Parathyroid adenoma (tissue), 2 donors: ENCODE measurements around the gene TBCE.

Experiments
- H2AFZ ChIP-seq: fragments of 300-600 bp; sonication (generic); one replicate; pipeline ENCODE4 v1.7.0; 2017; ENCODE audit warnings: antibody characterized with exemption, mild to moderate bottlenecking
- H3K27ac ChIP-seq: fragments of 300-600 bp; sonication (generic); one replicate; pipeline ENCODE4 v1.7.0; 2017
- H3K27me3 ChIP-seq: fragments of 300-600 bp; sonication (generic); one replicate; pipeline ENCODE4 v1.7.0; 2017; ENCODE audit warnings: low read length; ENCODE audit not compliant: control insufficient read depth, insufficient read depth
- H3K36me3 ChIP-seq: fragments of 300-600 bp; sonication (generic); one replicate; pipeline ENCODE4 v1.7.0; 2017; ENCODE audit warnings: low read length; ENCODE audit not compliant: control insufficient read depth, insufficient read depth
- H3K4me1 ChIP-seq: fragments of 300-600 bp; sonication (generic); one replicate; pipeline ENCODE4 v1.7.0; 2017; ENCODE audit warnings: control low read depth
- H3K4me2 ChIP-seq: fragments of 300-600 bp; sonication (generic); one replicate; pipeline ENCODE4 v1.7.0; 2017; ENCODE audit warnings: low read length
- H3K4me3 ChIP-seq: fragments of 300-600 bp; sonication (generic); one replicate; pipeline ENCODE4 v1.7.0; 2017; ENCODE audit warnings: low read depth, low read length
- H3K79me2 ChIP-seq: fragments of 300-600 bp; sonication (generic); one replicate; pipeline ENCODE4 v1.7.0; 2017; ENCODE audit warnings: control low read depth
- H3K9ac ChIP-seq: fragments of 300-600 bp; sonication (generic); one replicate; pipeline ENCODE4 v1.7.0; 2017; ENCODE audit warnings: mild to moderate bottlenecking
- H3K9me3 ChIP-seq: fragments of 300-600 bp; sonication (generic); one replicate; pipeline ENCODE4 v1.7.0; 2017; ENCODE audit warnings: low read length; ENCODE audit not compliant: control insufficient read depth
- CTCF ChIP-seq: fragments of 300-600 bp; sonication (generic); IDR thresholded peaks from one replicate; pipeline ENCODE4 v1.7.0; 2017; ENCODE audit warnings: antibody characterized with exemption, mild to moderate bottlenecking
- donor health status: primary hyperparathyroidism.

TBCE gene

GRCh38 chr1:235410467-235410866 lies 43.2 kb downstream of the TBCE start:
- Histone ChIP-seq H3K79me2 (no peaks in the 10 kb centered on the region), H3K27ac (no peak overlapping the region), H3K9me3 (no peaks in the 10 kb centered on the region), H3K36me3 (no peaks in the 10 kb centered on the region), H3K9ac (no peak overlapping the region), H3K4me3 (no peak overlapping the region), H2AFZ (no peak overlapping the region), H3K4me1 (peaks cover 2% of the 10 kb centered on the region), H3K27me3 (no peaks in the 10 kb centered on the region), H3K4me2 (no peak overlapping the region)
- TF ChIP-seq CTCF, result no peak

- H3K36me3 ChIP-seq, result no peaks in the 10 kb centered on the region
- no peaks in the 10 kb centered on the region for H3K27me3 ChIP-seq
- H3K27ac ChIP-seq, result no peak overlapping the region
Measured at GRCh38 chr1:235411489-235412486, 44.6 kb downstream of the TBCE start.

DNA sequence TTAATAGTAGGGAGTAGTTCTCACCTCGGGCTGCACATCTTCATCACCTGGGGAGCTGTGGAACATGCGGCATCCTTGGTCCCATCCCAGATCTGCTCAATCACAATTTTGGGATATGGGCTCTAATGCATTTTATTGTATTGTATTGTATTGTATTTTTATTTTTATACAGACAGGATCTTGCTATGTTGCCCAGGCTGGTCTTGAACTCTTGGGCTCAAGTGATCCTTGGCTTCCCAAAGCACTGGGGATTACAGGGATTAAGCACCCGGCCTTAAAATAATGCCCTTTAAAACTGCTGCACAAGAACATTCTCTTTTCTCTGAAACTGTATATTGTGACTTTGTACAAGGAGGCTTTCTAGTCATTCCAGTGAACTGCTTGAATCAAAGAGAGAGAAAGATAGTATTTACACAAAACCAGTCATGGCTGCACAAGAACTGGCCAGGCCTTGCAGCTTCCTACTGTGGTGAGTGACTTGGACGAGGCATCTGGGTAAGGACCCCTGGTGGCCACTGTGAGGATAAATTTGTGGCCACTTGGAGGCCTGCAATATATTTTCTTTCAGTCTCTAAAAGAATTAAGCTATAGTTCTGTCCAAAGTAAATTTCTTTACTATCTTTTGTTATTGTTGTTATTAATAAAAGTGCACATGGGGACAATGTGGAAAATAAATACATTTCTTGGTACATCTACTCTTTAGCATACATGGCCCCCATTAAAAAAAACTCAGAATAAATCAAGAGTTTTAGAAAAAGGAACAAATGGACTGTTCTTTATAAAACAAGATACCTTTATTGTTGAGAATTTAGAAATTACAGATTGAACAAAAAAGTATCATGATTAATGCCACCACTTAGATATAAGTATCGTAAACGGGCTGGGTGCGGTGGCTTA lies 48.0 kb downstream of the TBCE start:
- Histone ChIP-seq H3K27ac (no peak overlapping the region), H3K4me2 (no peak overlapping the region), H3K79me2 (peaks cover 2% of the 10 kb centered on the region), H3K36me3 (no peaks in the 10 kb centered on the region), H2AFZ (no peak overlapping the region), H3K27me3 (no peaks in the 10 kb centered on the region), H3K9me3 (no peaks in the 10 kb centered on the region), H3K9ac (no peak overlapping the region), H3K4me1 (no peaks in the 10 kb centered on the region), H3K4me3 (no peak overlapping the region)
- peak; percentile 63 for TF ChIP-seq CTCF

More at GRCh38 chr1:235411489-235412486, 44.6 kb downstream of the TBCE start:
- no peak for TF ChIP-seq CTCF
- Histone ChIP-seq H3K4me2 (no peak overlapping the region), H2AFZ (no peak overlapping the region), H3K79me2 (no peaks in the 10 kb centered on the region), H3K9ac (no peak overlapping the region), H3K9me3 (no peaks in the 10 kb centered on the region), H3K4me3 (no peak overlapping the region), H3K4me1 (peaks cover 2% of the 10 kb centered on the region)

- no peak overlapping the region for H3K27ac ChIP-seq
- no peaks in the 10 kb centered on the region for H3K36me3 ChIP-seq
- H3K9ac ChIP-seq, result no peak overlapping the region
- no peaks in the 10 kb centered on the region for H3K27me3 ChIP-seq
- H3K4me3 ChIP-seq, result no peak overlapping the region
- H3K79me2 ChIP-seq, result peaks cover 5% of the 10 kb centered on the region
- H3K9me3 ChIP-seq, result no peaks in the 10 kb centered on the region
- TF ChIP-seq CTCF, result no peak
- H3K4me1 ChIP-seq, result no peaks in the 10 kb centered on the region
- no peak overlapping the region for H2AFZ ChIP-seq
- H3K4me2 ChIP-seq, result no peak overlapping the region
Measured at GRCh38 chr1:235416662-235417049, 49.4 kb downstream of the TBCE start.
